H1 (cell line): ENCODE results near the gene CHST13. TPM values are rescaled to one million over a fixed set of nuclear protein-coding genes. Genes with fewer than 3 reads are reported as not detected.

Experiments
- CTCF ChIA-PET: fragments of 300-600 bp; sonication (Branson Sonifier 250); formaldehyde crosslinking; loops from one replicate; lab custom pipeline; 2021; ENCODE audit not compliant: partially characterized antibody; lab: Charles Lee
- POLR2A ChIA-PET: fragments of 300-600 bp; sonication (Branson Sonifier 250); formaldehyde crosslinking; loops from one replicate; lab custom pipeline; 2021; ENCODE audit warnings: inconsistent platforms; ENCODE audit not compliant: partially characterized antibody; lab: Charles Lee
- DNase-seq, 2 experiments: peaks; one replicate each; pipeline versions ENCODE4 v3.0.0 to v3.0.0-alpha.2; 2010 to 2022; ENCODE audit warnings: low spot score in 2 of 2, low read depth in 1 of 2, mixed read lengths in 1 of 2
- FAIRE-seq: peaks from 2 replicates; lab custom pipeline; 2011; peaks lifted over from hg19 to GRCh38; lab: Jason Lieb, UNC
- H2AFZ ChIP-seq: 2 replicates; pipeline ENCODE4 v1.8.1; 2012; ENCODE audit warnings: low read length, inconsistent platforms
- H2AK5ac ChIP-seq: 2 replicates; pipeline ENCODE4 v1.6.1; 2013; ENCODE audit warnings: low read depth, low read length
- H2BK120ac ChIP-seq: replicated peaks from 2 replicates; pipeline ENCODE3; 2013; ENCODE audit warnings: low read depth, low read length, inconsistent platforms
- H2BK12ac ChIP-seq: 2 replicates; pipeline ENCODE4 v1.6.1; 2013; ENCODE audit warnings: low read depth, low read length
- H2BK15ac ChIP-seq: 2 replicates; pipeline ENCODE4 v1.6.1; 2013; ENCODE audit warnings: low read length
- H2BK20ac ChIP-seq: 2 replicates; pipeline ENCODE4 v1.6.1; 2013; ENCODE audit warnings: low read length
- H2BK5ac ChIP-seq: 2 replicates; pipeline ENCODE4 v1.6.1; 2013; ENCODE audit warnings: low read depth, low read length
- H3K14ac ChIP-seq: 2 replicates; pipeline ENCODE4 v1.6.1; 2013; ENCODE audit warnings: inconsistent platforms; ENCODE audit not compliant: insufficient read length
- H3K18ac ChIP-seq: 2 replicates; pipeline ENCODE4 v1.6.1; 2013; ENCODE audit warnings: low read length; ENCODE audit errors: extremely low read depth
- H3K23ac ChIP-seq: 2 replicates; pipeline ENCODE4 v1.6.1; 2013; ENCODE audit warnings: inconsistent platforms; ENCODE audit not compliant: insufficient read length
- H3K23me2 ChIP-seq: 2 replicates; pipeline ENCODE4 v1.6.1; 2013; ENCODE audit warnings: low read depth, low read length
- H3K27ac ChIP-seq: 2 replicates; pipeline ENCODE4 v1.6.1; 2011; ENCODE audit warnings: low read depth, low read length, inconsistent platforms
- H3K27me3 ChIP-seq, 4 experiments: replicated peaks in 1 of 4; 1 replicate in 1 of 4; 2 replicates in 3 of 4; pipeline versions ENCODE4 v1.6.1 to v1.8.1; 2011 to 2013; ENCODE audit warnings: low read length in 3 of 4, mild to moderate bottlenecking in 3 of 4, inconsistent platforms in 2 of 4, mixed read lengths in 2 of 4, moderate library complexity in 1 of 4; ENCODE audit not compliant: control insufficient read depth in 3 of 4, insufficient read depth in 3 of 4; ENCODE audit errors: extremely low read depth in 1 of 4
- H3K36me3 ChIP-seq, 4 experiments: 2 replicates each; pipeline versions ENCODE4 v1.6.1 to v1.8.1; 2011 to 2013; ENCODE audit warnings: mild to moderate bottlenecking in 4 of 4, low read length in 3 of 4, moderate library complexity in 2 of 4, control low read depth in 1 of 4, inconsistent platforms in 1 of 4; ENCODE audit not compliant: insufficient read depth in 4 of 4, control insufficient read depth in 2 of 4
- H3K4ac ChIP-seq: replicated peaks from 2 replicates; pipeline ENCODE3; 2013; ENCODE audit warnings: low read length, low read depth, mixed read lengths, inconsistent platforms; ENCODE audit not compliant: insufficient read length
- H3K4me1 ChIP-seq, 4 experiments: replicated peaks in 1 of 4; 1 replicate in 1 of 4; 2 replicates in 3 of 4; pipeline versions ENCODE4 v1.6.1 to v1.8.1; 2011 to 2013; ENCODE audit warnings: low read length in 3 of 4, inconsistent platforms in 2 of 4, mixed read lengths in 1 of 4; ENCODE audit not compliant: insufficient read depth in 4 of 4, control insufficient read depth in 3 of 4
- H3K4me2 ChIP-seq, 2 experiments: 2 replicates each; pipeline versions ENCODE4 v1.6.1 to v1.8.1; 2011 to 2013; ENCODE audit warnings: low read depth in 2 of 2, low read length in 2 of 2, control low read depth in 1 of 2, inconsistent platforms in 1 of 2, mild to moderate bottlenecking in 1 of 2; ENCODE audit not compliant: insufficient read depth in 1 of 2
- H3K4me3 ChIP-seq, 4 experiments: fragments of 200-600, 300-600 bp in 1 of 4; sonication (generic), shearing (Covaris generic), sonication (Bioruptor Twin) in 1 of 4; 2 replicates each; pipeline versions ENCODE4 v1.5.1 to v1.8.1; 2011 to 2016; ENCODE audit warnings: low read length in 4 of 4, low read depth in 3 of 4, control low read depth in 2 of 4, inconsistent platforms in 2 of 4, mild to moderate bottlenecking in 2 of 4, mixed read lengths in 1 of 4, moderate library complexity in 1 of 4; ENCODE audit not compliant: insufficient read depth in 2 of 4; ENCODE audit errors: extremely low read depth in 1 of 4
- H3K56ac ChIP-seq: replicated peaks from 2 replicates; pipeline ENCODE3; 2013; ENCODE audit warnings: low read depth, mild to moderate bottlenecking, mixed read lengths, low read length, inconsistent platforms; ENCODE audit not compliant: insufficient read length
- H3K79me1 ChIP-seq: 2 replicates; pipeline ENCODE4 v1.6.1; 2013; ENCODE audit warnings: low read depth, low read length, control low read depth
- H3K79me2 ChIP-seq, 2 experiments: 2 replicates each; pipeline versions ENCODE4 v1.6.1 to v1.8.1; 2012 to 2013; ENCODE audit warnings: low read length in 2 of 2, mild to moderate bottlenecking in 2 of 2, inconsistent platforms in 1 of 2; ENCODE audit not compliant: insufficient read depth in 2 of 2, control insufficient read depth in 1 of 2
- H3K9ac ChIP-seq, 4 experiments: replicated peaks in 1 of 4; 1 replicate in 1 of 4; 2 replicates in 3 of 4; pipeline versions ENCODE4 v1.6.1 to v1.8.1; 2011 to 2013; ENCODE audit warnings: low read depth in 3 of 4, low read length in 3 of 4, control low read depth in 2 of 4, mild to moderate bottlenecking in 2 of 4, moderate library complexity in 2 of 4, inconsistent platforms in 1 of 4; ENCODE audit errors: extremely low read depth in 1 of 4
- H3K9me3 ChIP-seq, 2 experiments: 2 replicates each; pipeline versions ENCODE4 v1.6.1 to v1.8.1; 2012 to 2013; ENCODE audit warnings: mild to moderate bottlenecking in 2 of 2, moderate library complexity in 2 of 2, control low read depth in 1 of 2, inconsistent platforms in 1 of 2, low read depth in 1 of 2, low read length in 1 of 2, mixed read lengths in 1 of 2; ENCODE audit not compliant: insufficient read depth in 2 of 2
- H4K20me1 ChIP-seq, 2 experiments: replicated peaks in 1 of 2; 2 replicates each; pipeline versions ENCODE3 to v1.8.1; 2011 to 2013; ENCODE audit warnings: inconsistent platforms in 2 of 2, low read length in 2 of 2, mild to moderate bottlenecking in 1 of 2; ENCODE audit not compliant: insufficient read depth in 2 of 2, control insufficient read depth in 1 of 2
- H4K5ac ChIP-seq: 2 replicates; pipeline ENCODE4 v1.6.1; 2013; ENCODE audit warnings: low read length, low read depth, mixed read lengths, inconsistent platforms; ENCODE audit not compliant: insufficient read length
- H4K8ac ChIP-seq: 2 replicates; pipeline ENCODE4 v1.8.0; 2013; ENCODE audit warnings: mild to moderate bottlenecking, moderate library complexity, low read length, inconsistent platforms; ENCODE audit not compliant: insufficient read depth; ENCODE audit errors: extremely low read depth
- H4K91ac ChIP-seq: replicated peaks from 2 replicates; pipeline ENCODE3; 2013; ENCODE audit warnings: low read length, mixed read lengths, inconsistent platforms; ENCODE audit not compliant: insufficient read length
- WGBS, 2 experiments: shearing (Covaris generic) in 1 of 2; methylation state at CpG; one replicate each; pipeline versions ENCODE4 v1.1.6 to v1.1.7; 2013 to 2015; ENCODE audit warnings: low lambda C conversion rate in 2 of 2, mixed read lengths in 2 of 2, inconsistent platforms in 1 of 2, low coverage in 1 of 2, missing lambda C conversion rate in 1 of 2; ENCODE audit not compliant: insufficient replicate concordance in 2 of 2, insufficient coverage in 1 of 2, insufficient read length in 1 of 2; ENCODE audit errors: extremely low coverage in 1 of 2, missing lambda C conversion rate in 1 of 2; 5-methylcytosine and 5-hydroxymethylcytosine counted together
- polyA plus RNA-seq, 7 experiments: library from polyadenylated mRNA; depleted of rRNA in 3 of 7; stranded (reverse) in 5 of 7; unstranded in 2 of 7; fragments of >200 nt in 5 of 7; fragments of 200-250 nt in 2 of 7; gene quantifications; 1 replicate in 5 of 7; 2 replicates in 1 of 7; 4 replicates in 1 of 7; pipeline versions ENCODE4 v1.2.1 to v1.2.3, GENCODE V29; 2011 to 2013; ENCODE audit warnings: missing spikeins in 2 of 7, mixed read lengths in 2 of 7
- total RNA-seq: library from RNA; stranded (reverse); fragmentation: NEBNext Ultra II Directional; extraction: Animal tissue kit (Norgen Biotek cat#: 25700); gene quantifications from 2 replicates; pipeline ENCODE4 v1.2.1, GENCODE V29; 2021

CHST13 gene
- total and polyA plus RNA-seq, 2 of the 8 experiments (the other 6 are each of a cell fraction or from before 2014, with no cell fraction given) = 5.4 to 11.7 TPM

DNA sequence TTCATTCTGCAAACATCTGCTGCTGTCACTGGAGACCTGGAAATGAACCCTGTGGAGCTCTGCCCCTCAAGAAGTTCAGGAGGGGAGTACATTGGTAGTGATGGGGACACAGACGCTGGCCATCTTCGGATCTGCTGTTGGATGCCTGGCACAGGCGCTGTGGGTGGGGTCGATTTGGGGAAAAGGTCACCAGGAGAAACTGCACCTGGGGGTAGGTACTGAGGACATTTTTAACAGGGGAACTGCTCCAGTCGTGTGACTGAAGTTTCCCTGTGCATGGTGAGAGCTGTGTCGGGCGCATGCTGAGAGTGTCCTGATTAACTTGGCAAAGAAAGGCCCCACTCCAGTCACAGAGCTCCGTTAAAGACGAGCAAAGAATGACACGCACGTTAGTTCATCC lies 9.8 kb upstream of the CHST13 start:
- Histone ChIP-seq H4K91ac (no peak overlapping the region), H3K4me3 (no peak overlapping the region), H3K36me3 (no peaks in the 10 kb centered on the region), H3K23me2 (no peaks in the 10 kb centered on the region; the same call in 1 of the 2 replicates), H2BK20ac (no peak overlapping the region), H3K79me1 (no peaks in the 10 kb centered on the region), H3K18ac (no peak overlapping the region), H2BK120ac (no peak overlapping the region), H3K4me2 (no peak overlapping the region), H3K27me3 (no peaks in the 10 kb centered on the region), H2BK15ac (no peak overlapping the region), H4K8ac (no peak overlapping the region), H3K4ac (no peak overlapping the region), H3K23ac (no peak overlapping the region), H2AK5ac (no peak overlapping the region), H3K9ac (no peak overlapping the region), H3K4me1 (no peaks in the 10 kb centered on the region; a peak in 1 of 7 replicates), H2BK5ac (no peak overlapping the region), H3K27ac (no peak overlapping the region), H4K20me1 (no peaks in the 10 kb centered on the region), H3K56ac (no peak overlapping the region), H2AFZ (no peak overlapping the region), H2BK12ac (no peak overlapping the region), H3K79me2 (no peaks in the 10 kb centered on the region), H3K14ac (no peak overlapping the region), H4K5ac (no peak overlapping the region), H3K9me3 (no peaks in the 10 kb centered on the region)
- DNase-seq = no peak
- no peak for FAIRE-seq
- ChIA-PET CTCF (interaction anchor here (0.9 to 5.3 kb wide), 3 partner anchors 9 to 146 kb away, joined by 3 to 30 read pairs (median 8); partner anchors contain the start of gene CHST13), POLR2A (no interaction called here)
- 79% methylated on average over 11 of the region's 11 CpGs; no CpG with 5 or more reads in 1 of the 2 experiments for WGBS, 2 experiments
